NB4 (cell line): Measurements from ENCODE around the gene ATP9B.

Experiments
- MYC ChIP-seq: IDR thresholded peaks from 2 replicates; pipeline ENCODE4 v1.6.1; 2011; ENCODE audit warnings: low read depth, low read length
- POLR2A ChIP-seq: IDR thresholded peaks from 2 replicates; pipeline ENCODE4 v1.6.1; 2011; ENCODE audit warnings: mild to moderate bottlenecking; ENCODE audit not compliant: insufficient read length; ENCODE audit errors: extremely low read depth
- TF ChIP-seq, protein P1 (sequence below): IDR thresholded peaks from one replicate; pipeline ENCODE4 v1.5.1; 2012; ENCODE audit warnings: low read depth, low read length
- TF ChIP-seq, protein P2 (sequence below): IDR thresholded peaks from 2 replicates; pipeline ENCODE4 v1.6.1; 2011; ENCODE audit warnings: low read depth, low read length

GRCh38 chr18:79395761-79396404, 326.7 kb downstream of the ATP9B start, which contains the start of gene NFATC1:
- TF ChIP-seq POLR2A = no peak
- TF ChIP-seq MYC = no peak
- TF ChIP-seq, protein P1, sequence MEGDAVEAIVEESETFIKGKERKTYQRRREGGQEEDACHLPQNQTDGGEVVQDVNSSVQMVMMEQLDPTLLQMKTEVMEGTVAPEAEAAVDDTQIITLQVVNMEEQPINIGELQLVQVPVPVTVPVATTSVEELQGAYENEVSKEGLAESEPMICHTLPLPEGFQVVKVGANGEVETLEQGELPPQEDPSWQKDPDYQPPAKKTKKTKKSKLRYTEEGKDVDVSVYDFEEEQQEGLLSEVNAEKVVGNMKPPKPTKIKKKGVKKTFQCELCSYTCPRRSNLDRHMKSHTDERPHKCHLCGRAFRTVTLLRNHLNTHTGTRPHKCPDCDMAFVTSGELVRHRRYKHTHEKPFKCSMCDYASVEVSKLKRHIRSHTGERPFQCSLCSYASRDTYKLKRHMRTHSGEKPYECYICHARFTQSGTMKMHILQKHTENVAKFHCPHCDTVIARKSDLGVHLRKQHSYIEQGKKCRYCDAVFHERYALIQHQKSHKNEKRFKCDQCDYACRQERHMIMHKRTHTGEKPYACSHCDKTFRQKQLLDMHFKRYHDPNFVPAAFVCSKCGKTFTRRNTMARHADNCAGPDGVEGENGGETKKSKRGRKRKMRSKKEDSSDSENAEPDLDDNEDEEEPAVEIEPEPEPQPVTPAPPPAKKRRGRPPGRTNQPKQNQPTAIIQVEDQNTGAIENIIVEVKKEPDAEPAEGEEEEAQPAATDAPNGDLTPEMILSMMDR = no peak
- TF ChIP-seq, protein P2, sequence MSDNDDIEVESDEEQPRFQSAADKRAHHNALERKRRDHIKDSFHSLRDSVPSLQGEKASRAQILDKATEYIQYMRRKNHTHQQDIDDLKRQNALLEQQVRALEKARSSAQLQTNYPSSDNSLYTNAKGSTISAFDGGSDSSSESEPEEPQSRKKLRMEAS = no peak
